Suprapubic skin (tissue), 4 donors: ENCODE data around the gene ZNF773. TPM values are rescaled to one million over a fixed set of nuclear protein-coding genes. Genes with fewer than 3 reads are reported as not detected.

Experiments
- DNase-seq, 2 donors: peaks; one replicate each; pipeline ENCODE4 v3.0.0-alpha.2; 2019; ENCODE audit warnings: low spot score in 2 of 2
- H3K27ac ChIP-seq: fragments of 200-600 bp; sonication (generic); one replicate; pipeline ENCODE4 v1.5.1; 2019
- H3K27me3 ChIP-seq: fragments of 200-600 bp; sonication (generic); one replicate; pipeline ENCODE4 v1.5.1; 2019
- H3K36me3 ChIP-seq: fragments of 200-600 bp; sonication (generic); one replicate; pipeline ENCODE4 v1.5.1; 2019
- H3K4me1 ChIP-seq: fragments of 200-600 bp; sonication (generic); one replicate; pipeline ENCODE4 v1.5.1; 2019
- H3K4me3 ChIP-seq: fragments of 200-600 bp; sonication (generic); one replicate; pipeline ENCODE4 v1.5.1; 2019; ENCODE audit warnings: mild to moderate bottlenecking
- H3K9me3 ChIP-seq: fragments of 200-600 bp; sonication (generic); one replicate; pipeline ENCODE4 v1.5.1; 2019
- EP300 ChIP-seq: sonication (generic); formaldehyde crosslinking; IDR thresholded peaks from one replicate; pipeline ENCODE4 v1.6.1; 2017; ENCODE audit warnings: antibody characterized with exemption
- POLR2A ChIP-seq, 2 donors: fragments of 450-650 bp; IDR thresholded peaks; one replicate each; pipeline ENCODE4 v1.6.1; 2017; ENCODE audit warnings: antibody characterized with exemption in 2 of 2, mild to moderate bottlenecking in 2 of 2, moderate library complexity in 2 of 2
- POLR2AphosphoS5 ChIP-seq, 3 donors: sonication (generic); formaldehyde crosslinking; IDR thresholded peaks; one replicate each; pipeline ENCODE4 v1.6.1; 2017; ENCODE audit warnings: antibody characterized with exemption in 3 of 3
- WGBS: methylation state at CpG from one replicate; pipeline ENCODE4 v1.1.5; 2018; 5-methylcytosine and 5-hydroxymethylcytosine counted together
- total RNA-seq, 4 donors: library from RNA; depleted of rRNA; stranded (reverse); fragments of >200 nt; gene quantifications; one replicate each; pipeline ENCODE4 v1.1.0, GENCODE V29; 2016
- TF ChIP-seq, protein P1 (sequence below), 2 donors: fragments of 200-600 bp in 1 of 2; fragments of 450-650 bp in 1 of 2; sonication (generic) in 1 of 2; IDR thresholded peaks; one replicate each; pipeline ENCODE4 v1.5.1; 2016 to 2019; ENCODE audit warnings: antibody characterized with exemption in 2 of 2, mild to moderate bottlenecking in 1 of 2, moderate library complexity in 1 of 2

ZNF773 gene
- total RNA-seq, 4 donors from 2014 or later: 10.5 to 24.1 (median 16.2) TPM

GRCh38 chr19:57552432-57552831, 52.7 kb downstream of the ZNF773 start:
- H3K27me3 ChIP-seq: no peaks in the 10 kb centered on the region
- peaks cover 48% of the 10 kb centered on the region for H3K9me3 ChIP-seq
- no peak overlapping the region for H3K4me3 ChIP-seq
- no peaks in the 10 kb centered on the region for H3K4me1 ChIP-seq
- peaks cover 96% of the 10 kb centered on the region for H3K36me3 ChIP-seq
- 100% methylated on average over 2 of the region's 2 CpGs for WGBS
- no peak overlapping the region for H3K27ac ChIP-seq
- no peak for TF ChIP-seq EP300
- no peak for TF ChIP-seq POLR2A (IDR thresholded peaks at IDR 0.05)
- TF ChIP-seq POLR2AphosphoS5 (IDR thresholded peaks at IDR 0.05): no peak
- TF ChIP-seq, protein P1, sequence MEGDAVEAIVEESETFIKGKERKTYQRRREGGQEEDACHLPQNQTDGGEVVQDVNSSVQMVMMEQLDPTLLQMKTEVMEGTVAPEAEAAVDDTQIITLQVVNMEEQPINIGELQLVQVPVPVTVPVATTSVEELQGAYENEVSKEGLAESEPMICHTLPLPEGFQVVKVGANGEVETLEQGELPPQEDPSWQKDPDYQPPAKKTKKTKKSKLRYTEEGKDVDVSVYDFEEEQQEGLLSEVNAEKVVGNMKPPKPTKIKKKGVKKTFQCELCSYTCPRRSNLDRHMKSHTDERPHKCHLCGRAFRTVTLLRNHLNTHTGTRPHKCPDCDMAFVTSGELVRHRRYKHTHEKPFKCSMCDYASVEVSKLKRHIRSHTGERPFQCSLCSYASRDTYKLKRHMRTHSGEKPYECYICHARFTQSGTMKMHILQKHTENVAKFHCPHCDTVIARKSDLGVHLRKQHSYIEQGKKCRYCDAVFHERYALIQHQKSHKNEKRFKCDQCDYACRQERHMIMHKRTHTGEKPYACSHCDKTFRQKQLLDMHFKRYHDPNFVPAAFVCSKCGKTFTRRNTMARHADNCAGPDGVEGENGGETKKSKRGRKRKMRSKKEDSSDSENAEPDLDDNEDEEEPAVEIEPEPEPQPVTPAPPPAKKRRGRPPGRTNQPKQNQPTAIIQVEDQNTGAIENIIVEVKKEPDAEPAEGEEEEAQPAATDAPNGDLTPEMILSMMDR (IDR thresholded peaks at IDR 0.05): no peak
- no peak for DNase-seq

DNA sequence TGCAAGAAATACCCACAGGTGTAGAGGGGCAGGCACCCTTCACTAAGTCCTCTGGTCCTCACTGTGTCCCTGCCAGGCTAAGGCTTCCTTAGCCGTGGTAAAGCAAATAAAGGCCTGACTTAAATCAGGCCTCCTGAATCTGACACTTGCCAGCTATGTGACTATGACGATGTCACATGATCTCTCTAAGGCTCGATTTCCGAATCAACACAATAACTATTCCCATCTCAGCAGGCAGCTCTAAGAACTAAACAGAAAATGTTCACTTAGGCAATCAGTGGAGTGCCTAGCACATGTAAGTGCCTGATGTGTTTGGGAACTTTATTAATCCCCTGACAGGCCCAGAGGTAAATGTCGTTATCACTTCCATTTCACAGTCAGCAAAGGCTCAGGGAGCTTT, 57.9 kb downstream of the ZNF773 start:
- Histone ChIP-seq H3K27ac (no peak overlapping the region), H3K36me3 (peaks cover 44% of the 10 kb centered on the region), H3K9me3 (peaks cover 16% of the 10 kb centered on the region), H3K27me3 (no peaks in the 10 kb centered on the region), H3K4me1 (peaks cover 17% of the 10 kb centered on the region), H3K4me3 (no peak overlapping the region)
- DNase-seq: no peak
- WGBS: 91% methylated on average over 5 of the region's 5 CpGs
- TF ChIP-seq POLR2AphosphoS5 (IDR thresholded peaks at IDR 0.05) (no peak), POLR2A (IDR thresholded peaks at IDR 0.05) (no peak), EP300 (no peak)
- TF ChIP-seq, protein P1 (IDR thresholded peaks at IDR 0.05): no peak

Other genes starting within 250 kb of the ZNF773 start
- gene ZNF460, start 219.5 kb upstream of the ZNF773 start, total RNA-seq: 100 to 1,000 TPM in 1 of 4 donors, 10 to 100 TPM in 3; 75.2 to 101 (median 78.6) TPM
- gene ZNF543, start 179.5 kb upstream of the ZNF773 start, total RNA-seq: 10 to 100 TPM in 3 of 4 donors, 1 to 10 TPM in 1; 9.8 to 15.8 (median 11.6) TPM
- 10 to 100 TPM in 3 of 4 donors, 1 to 10 TPM in 1; 10.0 to 12.4 (median 11.3) TPM for gene ZNF304, start 148.7 kb upstream of the ZNF773 start, total RNA-seq
- 10 to 100 TPM; 16.5 to 20.7 (median 19.9) TPM for gene TRAPPC2B, start 136.4 kb upstream of the ZNF773 start, total RNA-seq
- gene ZNF547, start 136.4 kb upstream of the ZNF773 start, total RNA-seq: 1 to 10 TPM; 1.8 to 4.2 (median 2.7) TPM
- gene ZNF548, start 110.1 kb upstream of the ZNF773 start, total RNA-seq: 10 to 100 TPM; 18.8 to 30.9 (median 25.7) TPM
- gene ZNF17, start 88.8 kb upstream of the ZNF773 start, total RNA-seq: 10 to 100 TPM; 10.2 to 23.8 (median 15.2) TPM
- gene ZNF749, start 64.6 kb upstream of the ZNF773 start, total RNA-seq: 10 to 100 TPM in 3 of 4 donors, 1 to 10 TPM in 1; 8.3 to 15.5 (median 13.5) TPM
- gene VN1R1, start 42.8 kb upstream of the ZNF773 start, total RNA-seq: 1 to 10 TPM in 3 of 4 donors, under 1 TPM in 1; 0.76 to 3.9 (median 1.2) TPM
- gene ZNF772, start 22.4 kb upstream of the ZNF773 start, total RNA-seq: 10 to 100 TPM in 2 of 4 donors, 1 to 10 TPM in 2; 6.1 to 15.0 (median 10.9) TPM
- 10 to 100 TPM in 1 of 4 donors, 1 to 10 TPM in 3; 7.9 to 20.4 (median 8.9) TPM for gene ZNF419, start 12.2 kb upstream of the ZNF773 start, total RNA-seq
- 1 to 10 TPM; 3.4 to 9.5 (median 4.9) TPM for gene ZNF549, start 27.4 kb downstream of the ZNF773 start, total RNA-seq
- gene ZNF550, start 59.9 kb downstream of the ZNF773 start, total RNA-seq: 10 to 100 TPM in 2 of 4 donors, 1 to 10 TPM in 2; 6.6 to 21.9 (median 11.3) TPM
- gene ZNF416, start 79.0 kb downstream of the ZNF773 start, total RNA-seq: 1 to 10 TPM; 5.3 to 8.7 (median 6.1) TPM
- 1 to 10 TPM; 3.0 to 5.7 (median 4.1) TPM for gene ZIK1, start 84.2 kb downstream of the ZNF773 start, total RNA-seq
- gene ZNF530, start 99.9 kb downstream of the ZNF773 start, total RNA-seq: 1 to 10 TPM; 4.7 to 9.7 (median 7.2) TPM
- 10 to 100 TPM; 15.8 to 35.0 (median 21.5) TPM for gene ZNF134, start 114.3 kb downstream of the ZNF773 start, total RNA-seq
- gene ZNF211, start 133.2 kb downstream of the ZNF773 start, total RNA-seq: 10 to 100 TPM in 3 of 4 donors, 1 to 10 TPM in 1; 7.5 to 21.3 (median 14.1) TPM
- gene ZSCAN4, start 169.0 kb downstream of the ZNF773 start, total RNA-seq: 1 to 10 TPM in 2 of 4 donors, not detected in 2; 2.3 to 3.9 TPM
- gene ZNF551, start 182.0 kb downstream of the ZNF773 start, total RNA-seq: 10 to 100 TPM; 21.5 to 42.3 (median 29.7) TPM
- 1 to 10 TPM in 2 of 4 donors, under 1 TPM in 1, not detected in 1; 0.13 to 1.3 (median 1.3) TPM for gene ZNF154, start 209.3 kb downstream of the ZNF773 start, total RNA-seq
- gene ZNF671, start 227.7 kb downstream of the ZNF773 start, total RNA-seq: 1 to 10 TPM; 2.0 to 8.4 (median 2.8) TPM
- gene ZNF776, start 246.9 kb downstream of the ZNF773 start, total RNA-seq: 10 to 100 TPM; 11.2 to 23.8 (median 15.0) TPM